Mesendoderm (in vitro differentiated cells): Measurements from ENCODE around the gene FADS3.

Experiments used
- DNase-seq: peaks from one replicate; pipeline ENCODE4 v3.0.0; 2013
- H2AK5ac ChIP-seq: 2 replicates; pipeline ENCODE4 v1.6.1; 2013; ENCODE audit warnings: low read length, inconsistent platforms
- H2BK120ac ChIP-seq: 2 replicates; pipeline ENCODE4 v1.6.1; 2013; ENCODE audit warnings: low read depth, mild to moderate bottlenecking, low read length, moderate library complexity, mixed read lengths
- H2BK15ac ChIP-seq: replicated peaks from 2 replicates; pipeline ENCODE4 v1.6.1; 2013; ENCODE audit warnings: low read depth, mild to moderate bottlenecking, moderate library complexity
- H2BK5ac ChIP-seq: 2 replicates; pipeline ENCODE4 v1.6.1; 2013; ENCODE audit warnings: low read length, inconsistent platforms
- H3K18ac ChIP-seq: 2 replicates; pipeline ENCODE4 v1.6.1; 2013; ENCODE audit warnings: mild to moderate bottlenecking, low read length, mixed read lengths
- H3K23ac ChIP-seq: one replicate; pipeline ENCODE4 v1.6.1; 2013; ENCODE audit warnings: low read length
- H3K27ac ChIP-seq: 2 replicates; pipeline ENCODE4 v1.5.1; 2013; ENCODE audit warnings: low read depth, mild to moderate bottlenecking, inconsistent platforms, low read length, moderate library complexity
- H3K27me3 ChIP-seq: 2 replicates; pipeline ENCODE4 v1.6.1; 2013; ENCODE audit warnings: low read length, control low read depth, mild to moderate bottlenecking, inconsistent platforms; ENCODE audit not compliant: insufficient read depth, poor library complexity
- H3K36me3 ChIP-seq: 2 replicates; pipeline ENCODE4 v1.6.1; 2013; ENCODE audit warnings: low read length, inconsistent platforms; ENCODE audit not compliant: control insufficient read depth, insufficient read depth
- H3K4ac ChIP-seq: one replicate; pipeline ENCODE4 v1.6.1; 2013; ENCODE audit warnings: low read depth, mild to moderate bottlenecking, low read length, moderate library complexity
- H3K4me1 ChIP-seq: 2 replicates; pipeline ENCODE4 v1.6.1; 2013; ENCODE audit warnings: low read depth, low read length, inconsistent platforms; ENCODE audit not compliant: control insufficient read depth
- H3K4me2 ChIP-seq: 2 replicates; pipeline ENCODE4 v1.6.1; 2013; ENCODE audit warnings: low read length
- H3K4me3 ChIP-seq: 2 replicates; pipeline ENCODE4 v1.5.1; 2013; ENCODE audit warnings: mild to moderate bottlenecking, low read length
- H3K56ac ChIP-seq: one replicate; pipeline ENCODE4 v1.6.1; 2013; ENCODE audit warnings: low read length
- H3K79me1 ChIP-seq: 2 replicates; pipeline ENCODE4 v1.6.1; 2013; ENCODE audit warnings: low read length, inconsistent platforms
- H3K79me2 ChIP-seq: 2 replicates; pipeline ENCODE4 v1.6.1; 2013; ENCODE audit warnings: mild to moderate bottlenecking, low read length; ENCODE audit not compliant: control insufficient read depth, insufficient read depth
- H3K9ac ChIP-seq: 2 replicates; pipeline ENCODE4 v1.6.1; 2013; ENCODE audit warnings: low read length, inconsistent platforms
- H4K5ac ChIP-seq: one replicate; pipeline ENCODE4 v1.6.1; 2013; ENCODE audit warnings: low read length
- H4K8ac ChIP-seq: one replicate; pipeline ENCODE4 v1.6.1; 2013; ENCODE audit warnings: low read depth, mild to moderate bottlenecking, control low read depth, low read length, moderate library complexity
- WGBS: extraction: QIAGEN DNeasy Blood & Tissue Kit; methylation state at CpG from one replicate; pipeline ENCODE4 v1.1.7; 2013; ENCODE audit warnings: low lambda C conversion rate, missing lambda C conversion rate; ENCODE audit not compliant: insufficient coverage; ENCODE audit errors: extremely low coverage; 5-methylcytosine and 5-hydroxymethylcytosine counted together

FADS3 gene

GRCh38 chr11:61866958-61867343 is 24.4 kb downstream of the FADS3 start:
- H3K56ac ChIP-seq = no peak overlapping the region
- H3K4ac ChIP-seq = no peak overlapping the region
- no CpG with 5 or more reads among the region's 6 CpGs for WGBS
- H3K4me3 ChIP-seq = no peak overlapping the region
- no peak overlapping the region for H4K5ac ChIP-seq
- H3K27me3 ChIP-seq = no peaks in the 10 kb centered on the region
- H3K23ac ChIP-seq = no peak overlapping the region
- no peak overlapping the region for H3K9ac ChIP-seq
- H3K27ac ChIP-seq = no peak overlapping the region
- H2AK5ac ChIP-seq = no peak overlapping the region
- no peaks in the 10 kb centered on the region for H3K79me1 ChIP-seq
- peaks cover 2% of the 10 kb centered on the region for H3K4me1 ChIP-seq
- no peaks in the 10 kb centered on the region for H3K79me2 ChIP-seq
- H2BK120ac ChIP-seq = no peak overlapping the region
- H3K36me3 ChIP-seq = peaks cover 9% of the 10 kb centered on the region
- DNase-seq = no peak
- H3K18ac ChIP-seq = no peak overlapping the region
- H3K4me2 ChIP-seq = no peak overlapping the region
- no peak overlapping the region for H2BK15ac ChIP-seq
- H4K8ac ChIP-seq = no peak overlapping the region
- no peak overlapping the region for H2BK5ac ChIP-seq

GRCh38 chr11:61866231-61866957 is 25.0 kb downstream of the FADS3 start:
- Histone ChIP-seq H4K5ac (no peak overlapping the region), H3K27ac (no peak overlapping the region), H2AK5ac (no peak overlapping the region), H3K18ac (no peak overlapping the region), H2BK5ac (no peak overlapping the region), H3K9ac (no peak overlapping the region), H3K4ac (no peak overlapping the region), H4K8ac (no peak overlapping the region), H3K79me1 (no peaks in the 10 kb centered on the region), H3K36me3 (peaks cover 12% of the 10 kb centered on the region), H3K56ac (no peak overlapping the region), H3K23ac (no peak overlapping the region), H2BK15ac (no peak overlapping the region), H3K27me3 (no peaks in the 10 kb centered on the region), H3K4me2 (no peak overlapping the region), H3K4me3 (no peak overlapping the region), H2BK120ac (no peak overlapping the region), H3K4me1 (peaks cover 2% of the 10 kb centered on the region), H3K79me2 (no peaks in the 10 kb centered on the region)
- no CpG with 5 or more reads among the region's 18 CpGs for WGBS
- no peak for DNase-seq

- no peak overlapping the region for H2BK120ac ChIP-seq
Measured at GRCh38 chr11:61864814-61865775, 26.2 kb downstream of the FADS3 start.

DNA sequence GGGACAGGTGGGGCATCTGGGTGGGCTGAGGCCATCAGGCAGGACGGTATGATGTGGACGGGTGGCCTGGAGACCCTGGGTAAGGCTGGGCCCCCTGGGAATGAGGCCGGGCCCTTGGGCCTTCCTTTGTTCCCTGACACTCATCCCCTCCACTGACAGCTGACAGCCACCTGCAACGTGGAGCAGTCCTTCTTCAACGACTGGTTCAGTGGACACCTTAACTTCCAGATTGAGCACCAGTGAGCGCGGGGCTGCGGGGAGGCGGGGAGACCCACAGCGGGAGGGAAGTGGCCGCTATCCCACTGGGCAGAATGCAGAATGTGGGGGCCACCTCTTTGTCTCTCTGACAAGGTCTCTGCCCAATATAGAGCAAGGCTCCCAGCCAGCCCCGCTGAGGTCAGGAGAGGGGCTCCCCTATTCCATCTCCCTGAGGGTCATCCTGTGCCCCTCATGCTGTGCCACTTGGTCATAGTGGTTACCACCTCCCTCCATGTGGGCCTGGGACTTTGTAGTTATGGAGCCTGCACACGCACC is 27.7 kb downstream of the FADS3 start:
- Histone ChIP-seq H3K56ac (no peak overlapping the region), H3K4me3 (no peak overlapping the region), H3K4ac (no peak overlapping the region), H2AK5ac (no peak overlapping the region), H2BK5ac (no peak overlapping the region), H3K18ac (no peak overlapping the region), H4K8ac (no peak overlapping the region), H2BK120ac (no peak overlapping the region), H3K36me3 (peaks cover 20% of the 10 kb centered on the region), H3K27ac (no peak overlapping the region), H3K79me1 (no peaks in the 10 kb centered on the region), H3K4me2 (no peak overlapping the region), H2BK15ac (no peak overlapping the region), H3K23ac (no peak overlapping the region), H4K5ac (no peak overlapping the region), H3K9ac (no peak overlapping the region), H3K27me3 (no peaks in the 10 kb centered on the region), H3K4me1 (no peaks in the 10 kb centered on the region), H3K79me2 (no peaks in the 10 kb centered on the region)
- no peak for DNase-seq
- WGBS = no CpG with 5 or more reads among the region's 13 CpGs

More at GRCh38 chr11:61864814-61865775, 26.2 kb downstream of the FADS3 start:
- no peak overlapping the region for H3K9ac ChIP-seq
- H4K8ac ChIP-seq = no peak overlapping the region
- no peaks in the 10 kb centered on the region for H3K27me3 ChIP-seq
- peaks cover 2% of the 10 kb centered on the region for H3K4me1 ChIP-seq
- no CpG with 5 or more reads among the region's 20 CpGs for WGBS
- H3K18ac ChIP-seq = no peak overlapping the region
- peaks cover 14% of the 10 kb centered on the region for H3K36me3 ChIP-seq
- H3K4ac ChIP-seq = no peak overlapping the region
- no peaks in the 10 kb centered on the region for H3K79me2 ChIP-seq
- no peak overlapping the region for H3K4me3 ChIP-seq
- no peak overlapping the region for H3K56ac ChIP-seq
- H2BK15ac ChIP-seq = no peak overlapping the region
- no peak overlapping the region for H3K27ac ChIP-seq
- H4K5ac ChIP-seq = no peak overlapping the region
- H3K79me1 ChIP-seq = no peaks in the 10 kb centered on the region
- H3K23ac ChIP-seq = no peak overlapping the region
- H3K4me2 ChIP-seq = no peak overlapping the region
- no peak overlapping the region for H2AK5ac ChIP-seq
- H2BK5ac ChIP-seq = no peak overlapping the region
- no peak for DNase-seq

GRCh38 chr11:61862714-61863547 is 28.4 kb downstream of the FADS3 start:
- Histone ChIP-seq H2BK5ac (no peak overlapping the region), H3K18ac (no peak overlapping the region), H3K4me1 (no peaks in the 10 kb centered on the region), H3K27ac (no peak overlapping the region), H3K23ac (no peak overlapping the region), H3K4me2 (no peak overlapping the region), H4K5ac (no peak overlapping the region), H2BK15ac (no peak overlapping the region), H3K4ac (no peak overlapping the region), H3K36me3 (peaks cover 20% of the 10 kb centered on the region), H3K9ac (no peak overlapping the region), H3K4me3 (no peak overlapping the region), H3K56ac (no peak overlapping the region), H3K27me3 (no peaks in the 10 kb centered on the region), H2AK5ac (no peak overlapping the region), H3K79me2 (no peaks in the 10 kb centered on the region), H2BK120ac (no peak overlapping the region), H3K79me1 (no peaks in the 10 kb centered on the region), H4K8ac (no peak overlapping the region)
- WGBS = no CpG with 5 or more reads among the region's 18 CpGs
- DNase-seq = no peak
